Lower leg skin (tissue), 4 donors: Measurements from ENCODE around the gene TRANK1. TPM values are rescaled to one million over a fixed set of nuclear protein-coding genes. Genes with fewer than 3 reads are reported as not detected.

Experiments
- DNase-seq, 2 donors: peaks; one replicate each; pipeline ENCODE4 v3.0.0-alpha.2; 2019; ENCODE audit warnings: low spot score in 2 of 2
- H3K4me3 ChIP-seq: fragments of 200-600 bp; sonication (generic); 2 replicates; pipeline ENCODE4 v1.5.1; 2017; ENCODE audit warnings: mild to moderate bottlenecking, low read depth; ENCODE audit not compliant: poor library complexity, severe bottlenecking
- CTCF ChIP-seq, 3 donors: fragments of 450-650 bp; IDR thresholded peaks; one replicate each; pipeline ENCODE4 v1.5.1; 2016; ENCODE audit warnings: antibody characterized with exemption in 3 of 3, mild to moderate bottlenecking in 3 of 3, moderate library complexity in 2 of 3
- POLR2A ChIP-seq, 2 donors: fragments of 450-650 bp; IDR thresholded peaks; one replicate each; pipeline ENCODE4 v1.6.1; 2016 to 2017; ENCODE audit warnings: antibody characterized with exemption in 2 of 2, mild to moderate bottlenecking in 1 of 2, moderate library complexity in 1 of 2
- WGBS, 2 donors: methylation state at CpG; one replicate each; pipeline ENCODE4 v1.1.5; 2018; 5-methylcytosine and 5-hydroxymethylcytosine counted together
- intact Hi-C: fragments of 100-400 bp; cut with DNase I; formaldehyde crosslinking; loops from one replicate; pipeline ENCODE4 v1.15.0; 2023; ENCODE audit warnings: low total_unique reads
- total RNA-seq, 4 donors: library from RNA; depleted of rRNA; stranded (reverse); fragments of >200 nt; gene quantifications; one replicate each; pipeline ENCODE4 v1.1.0, GENCODE V29; 2016

The TRANK1 gene
- total RNA-seq, 4 donors from 2014 or later, result 2.6 to 5.1 (median 3.3) TPM

- intact Hi-C loops, result no loop called here
- no peak for TF ChIP-seq POLR2A (IDR thresholded peaks at IDR 0.05)
- no peak for TF ChIP-seq CTCF (IDR thresholded peaks at IDR 0.05)
- DNase-seq, result no peak
- H3K4me3 ChIP-seq, result no peak overlapping the region
- WGBS, 2 donors, result 88 to 92% methylated on average over 9 of the region's 9 CpGs
Measured at GRCh38 chr3:36877930-36878685, 66.7 kb downstream of the TRANK1 start.

- DNase-seq, result no peak
- intact Hi-C loops, result no loop called here
- no peak overlapping the region for H3K4me3 ChIP-seq
- TF ChIP-seq POLR2A (IDR thresholded peaks at IDR 0.05), result no peak
- no peak for TF ChIP-seq CTCF (IDR thresholded peaks at IDR 0.05)
- 70 to 72% methylated on average over 7 of the region's 7 CpGs for WGBS, 2 donors
Measured at GRCh38 chr3:36876181-36876936, 68.5 kb downstream of the TRANK1 start.

GRCh38 chr3:36875397-36875796 lies 69.5 kb downstream of the TRANK1 start:
- H3K4me3 ChIP-seq, result no peak overlapping the region
- TF ChIP-seq POLR2A (IDR thresholded peaks at IDR 0.05) (no peak), CTCF (IDR thresholded peaks at IDR 0.05) (no peak)
- DNase-seq, result no peak
- 85 to 91% methylated on average over 3 of the region's 3 CpGs for WGBS, 2 donors
- intact Hi-C loops, result no loop called here

GRCh38 chr3:36874424-36874823 lies 70.4 kb downstream of the TRANK1 start:
- DNase-seq, result no peak
- intact Hi-C loops, result no loop called here
- 81 to 88% methylated on average over 2 of the region's 2 CpGs for WGBS, 2 donors
- no peak overlapping the region for H3K4me3 ChIP-seq
- no peak for TF ChIP-seq POLR2A (IDR thresholded peaks at IDR 0.05)
- TF ChIP-seq CTCF (IDR thresholded peaks at IDR 0.05), result no peak

- DNase-seq, result no peak
- H3K4me3 ChIP-seq, result no peak overlapping the region
- TF ChIP-seq CTCF (IDR thresholded peaks at IDR 0.05) (no peak), POLR2A (IDR thresholded peaks at IDR 0.05) (no peak)
- WGBS, 2 donors, result 87 to 92% methylated on average over 2 of the region's 2 CpGs
- intact Hi-C loops, result no loop called here
Measured at GRCh38 chr3:36871379-36872126, 73.3 kb downstream of the TRANK1 start.
